ENCODE data around the gene POFUT1. TPM values are rescaled to one million over a fixed set of nuclear protein-coding genes. Genes with fewer than 3 reads are reported as not detected.
"Not testable (repeated sequence)": the region's sequence is repeated elsewhere in the genome, so short reads cannot be mapped to it uniquely, and the experiment has no call there.

Gene POFUT1
- total RNA-seq, 1 experiment from 2014 or later = 36.9 TPM

DNA sequence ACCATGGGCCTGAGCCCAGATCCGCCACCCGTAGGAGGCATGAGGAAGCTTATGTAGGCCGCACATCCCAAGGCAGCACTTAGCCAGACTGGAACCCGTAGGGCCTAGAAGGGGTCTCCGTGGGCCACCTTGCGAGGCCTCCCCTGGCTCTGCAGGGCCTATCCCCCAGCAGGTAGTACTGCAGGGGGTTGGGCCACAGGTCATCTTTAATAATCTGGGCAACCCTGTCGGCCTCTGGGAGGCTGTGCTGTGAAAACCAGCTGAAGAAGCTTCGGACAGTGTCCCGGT is 18.6 kb upstream of the POFUT1 start:
- no peak for DNase-seq (ENCODE audit: low read depth)

DNA sequence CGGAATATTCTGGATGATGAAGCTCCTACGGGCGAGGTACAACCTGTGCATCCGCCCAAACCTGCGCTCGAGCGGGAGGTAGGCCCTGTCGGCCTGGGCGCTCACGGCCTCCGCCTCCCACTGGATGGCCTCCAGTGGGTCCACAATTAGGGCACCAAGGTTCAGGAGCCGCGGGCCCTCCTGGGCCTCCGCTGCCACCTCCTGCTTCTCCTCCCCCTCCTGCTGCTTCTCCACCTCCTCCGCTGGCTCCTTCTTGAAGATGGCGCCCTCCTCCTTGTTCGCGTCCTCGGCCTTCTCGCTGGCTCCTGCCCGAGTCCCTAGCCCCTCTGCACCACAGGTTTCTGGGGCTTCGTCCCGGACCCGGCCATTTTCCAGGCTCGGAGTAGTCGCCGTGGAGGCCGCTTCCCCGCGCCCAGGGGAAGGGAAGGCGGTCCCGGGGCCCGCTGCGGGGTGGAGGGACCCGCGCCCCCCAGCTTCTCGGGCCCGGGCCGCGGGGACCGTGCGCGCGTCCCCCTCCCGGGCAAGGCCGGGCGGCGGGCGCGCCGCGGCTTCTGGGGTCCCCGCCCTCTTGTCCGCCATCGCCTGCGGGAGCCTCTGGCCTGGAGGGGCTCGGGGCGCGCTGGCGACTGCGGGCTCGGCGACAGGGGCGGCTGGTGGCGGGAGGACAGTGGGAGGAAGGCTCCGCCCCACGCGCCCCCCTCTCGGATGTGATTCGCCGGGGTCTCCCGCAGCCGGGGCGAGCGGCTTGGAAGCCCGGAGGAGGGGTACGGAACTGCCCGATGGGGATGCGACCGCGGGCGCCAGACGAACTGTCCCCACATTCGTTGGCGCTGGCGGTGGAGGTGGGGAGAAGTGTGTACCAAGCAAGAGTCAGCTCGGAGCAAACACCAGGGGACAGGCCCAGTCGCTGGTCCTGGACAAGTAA is 17.7 kb upstream of the POFUT1 start:
- no peak for DNase-seq (ENCODE audit: low read depth)

- no peak for DNase-seq (ENCODE audit: low read depth)
Measured at GRCh38 chr20:32190616-32191415, 16.9 kb upstream of the POFUT1 start.

DNA sequence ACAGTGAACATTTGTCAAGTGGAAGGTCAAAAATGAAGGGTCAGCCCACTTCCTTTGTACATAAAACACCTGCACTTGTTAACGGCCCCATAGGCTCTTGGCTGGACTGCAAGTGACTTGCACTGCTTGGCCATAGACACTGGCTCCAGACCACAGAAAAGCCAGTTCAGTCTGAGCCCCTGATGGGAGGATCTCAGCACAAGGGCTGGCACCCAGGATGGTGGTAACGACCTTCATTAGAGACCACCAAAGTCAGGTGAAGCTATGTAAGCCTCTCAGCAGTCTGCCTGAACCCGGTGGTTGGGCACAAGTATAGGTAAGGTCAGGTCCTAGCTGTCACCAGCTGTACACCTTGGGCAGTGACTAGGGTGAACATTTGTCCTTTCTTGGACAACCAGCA is 16.3 kb upstream of the POFUT1 start:
- no peak for DNase-seq (ENCODE audit: low read depth)

DNA sequence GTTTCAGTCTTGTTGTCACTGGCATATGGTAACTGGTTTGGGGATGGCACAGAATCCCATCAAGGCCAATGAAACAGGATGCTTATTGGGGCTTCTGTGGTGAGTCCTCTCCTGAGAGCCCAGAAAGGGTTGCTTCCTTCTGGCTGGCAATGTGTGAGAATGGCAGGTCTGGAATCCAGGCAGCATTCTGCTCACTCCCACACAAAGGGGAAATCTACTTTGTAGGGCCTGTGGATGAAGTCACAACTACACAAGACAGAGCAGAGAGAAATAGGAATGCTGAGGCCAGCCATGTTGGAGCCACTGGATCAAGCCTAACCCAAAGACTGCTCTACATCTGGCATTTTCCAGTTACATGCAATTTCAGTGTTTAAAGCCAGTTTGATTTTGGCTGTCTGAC is 15.8 kb upstream of the POFUT1 start:
- no peak for DNase-seq (ENCODE audit: low read depth)

DNA sequence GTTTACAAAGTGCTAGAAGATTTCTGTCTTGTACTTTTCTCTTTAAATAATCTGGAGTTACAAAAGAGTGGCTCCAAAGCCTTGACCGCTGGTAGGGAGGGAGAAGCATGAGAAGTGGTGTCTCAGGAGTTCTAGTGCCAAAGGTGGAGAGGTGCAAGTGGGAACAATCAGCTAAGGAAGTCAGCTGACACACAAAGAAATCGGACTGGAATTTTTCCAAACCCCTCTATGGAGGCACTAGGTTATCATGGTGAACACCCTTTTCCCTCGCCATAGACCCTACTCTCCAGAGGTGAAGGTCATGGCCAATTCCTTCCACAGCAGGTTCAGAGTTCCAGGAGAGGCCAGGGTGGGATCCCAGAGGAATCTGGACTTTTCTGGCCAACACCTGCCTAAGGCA is 15.0 kb upstream of the POFUT1 start:
- DNase-seq (ENCODE audit: low read depth) = no peak

GRCh38 chr20:32193336-32193735 is 14.3 kb upstream of the POFUT1 start:
- DNase-seq (ENCODE audit: low read depth) = not testable (repeated sequence)

GRCh38 chr20:32193996-32194395 is 13.7 kb upstream of the POFUT1 start:
- DNase-seq (ENCODE audit: low read depth) = no peak

GRCh38 chr20:32195581-32195980 is 12.1 kb upstream of the POFUT1 start:
- DNase-seq (ENCODE audit: low read depth) = no peak

GRCh38 chr20:32196613-32197012 is 11.1 kb upstream of the POFUT1 start:
- DNase-seq (ENCODE audit: low read depth) = not testable (repeated sequence)

- not testable (repeated sequence) for DNase-seq (ENCODE audit: low read depth)
Measured at GRCh38 chr20:32197136-32197535, 10.5 kb upstream of the POFUT1 start.

- DNase-seq (ENCODE audit: low read depth) = no peak
Measured at GRCh38 chr20:32199006-32199405, 8.7 kb upstream of the POFUT1 start.

- DNase-seq (ENCODE audit: low read depth) = no peak
Measured at GRCh38 chr20:32201296-32201976, 6.2 kb upstream of the POFUT1 start.

GRCh38 chr20:32201977-32202363 is 5.7 kb upstream of the POFUT1 start:
- no peak for DNase-seq (ENCODE audit: low read depth)

- DNase-seq (ENCODE audit: low read depth) = no peak
Measured at GRCh38 chr20:32203356-32204204, 4.1 kb upstream of the POFUT1 start.

DNA sequence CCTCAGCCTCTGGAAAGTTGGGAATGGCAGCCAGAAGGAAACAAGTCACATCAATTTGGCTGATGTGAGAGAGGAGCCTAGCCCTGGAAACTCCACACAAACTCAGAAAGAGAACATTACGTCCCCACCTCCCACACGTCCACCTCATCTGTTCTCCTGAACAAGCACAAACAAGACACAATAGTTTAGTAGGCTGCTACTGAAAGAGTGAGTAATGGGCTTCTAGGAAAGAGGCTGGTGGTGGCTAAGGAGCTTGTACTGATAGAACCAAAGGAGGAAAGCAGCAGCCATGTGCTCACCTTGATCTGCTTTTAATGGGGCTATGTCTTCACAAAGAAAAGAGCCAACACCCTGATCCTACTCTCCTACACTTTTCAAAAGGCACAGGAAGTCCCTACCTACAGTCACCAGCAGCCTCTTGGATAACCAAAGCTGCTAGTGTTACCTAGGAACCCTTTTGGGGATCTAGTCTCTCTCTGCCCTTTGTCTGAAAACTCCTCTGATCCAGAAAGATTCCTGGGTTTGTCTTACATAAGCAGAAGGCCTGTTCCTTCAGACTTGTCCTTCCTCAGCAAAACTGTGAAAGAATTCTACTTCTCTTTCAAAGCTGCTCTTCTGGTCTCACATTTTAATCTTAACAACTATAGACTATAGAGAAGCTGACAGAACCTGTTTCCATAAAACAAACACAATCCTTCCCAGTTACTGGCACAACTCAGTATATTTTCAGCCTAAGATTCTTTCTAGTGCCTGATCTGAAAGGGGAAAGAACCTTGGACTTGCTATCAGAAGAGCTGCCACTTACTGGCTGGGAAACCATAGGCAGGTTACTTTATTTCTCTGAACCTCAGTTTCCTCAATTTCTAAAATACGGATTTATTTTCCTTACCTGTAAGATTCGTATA is 3.2 kb upstream of the POFUT1 start:
- DNase-seq (ENCODE audit: low read depth) = no peak

GRCh38 chr20:32205110-32205842 is 2.4 kb upstream of the POFUT1 start:
- no peak for DNase-seq (ENCODE audit: low read depth)

DNA sequence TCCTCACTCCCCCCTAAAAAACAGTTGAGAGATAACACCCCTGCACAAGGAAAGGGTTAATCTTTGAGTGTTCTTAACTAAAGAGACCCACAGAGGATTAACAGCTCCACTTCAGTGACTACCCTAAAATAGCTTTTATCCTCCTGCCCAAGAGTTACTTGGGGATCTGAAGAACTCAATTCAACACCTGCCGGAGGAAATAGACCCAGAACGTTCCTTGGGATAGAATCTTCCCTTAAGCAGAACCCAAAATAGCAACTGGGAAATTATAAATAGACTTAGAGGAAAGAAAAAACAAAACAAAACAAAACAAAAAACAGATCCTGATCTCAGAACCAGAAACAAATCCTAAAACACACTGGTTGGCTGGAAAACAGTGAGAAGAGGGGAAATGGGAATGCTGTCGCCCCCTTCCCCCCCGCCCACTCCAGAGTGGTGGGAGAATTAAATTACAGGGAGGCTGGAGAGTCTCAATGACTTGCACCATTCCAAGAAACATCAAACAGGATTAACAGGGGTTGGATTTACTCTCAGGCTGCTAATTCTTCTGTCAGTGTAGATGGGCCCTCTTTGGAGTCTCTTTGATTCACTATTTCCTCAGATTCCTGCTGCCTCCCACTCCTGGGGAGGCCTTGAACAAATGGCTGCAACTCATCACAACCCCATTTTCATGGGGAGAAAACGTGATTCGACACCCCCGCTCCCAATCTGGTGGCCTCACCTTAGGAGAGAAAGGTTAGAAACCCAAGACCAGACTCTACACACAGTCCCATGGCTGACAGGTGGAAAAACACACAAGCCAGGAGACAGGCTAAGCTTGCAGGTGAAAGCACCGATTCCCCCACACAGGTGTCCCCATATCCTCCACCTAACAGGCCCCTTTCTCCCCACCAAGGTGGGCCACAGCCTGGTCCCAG is 1.6 kb upstream of the POFUT1 start:
- no peak for DNase-seq (ENCODE audit: low read depth)

All from Daoy (cell line).